NCI-H1930 (cell line): ENCODE results near the gene SPNS1.
"Not testable (repeated sequence)": the region's sequence is repeated elsewhere in the genome, so short reads cannot be mapped to it uniquely, and the experiment has no call there.

ENCODE experiments used
- DNase-seq, 2 experiments: peaks; one replicate each; lab custom pipeline; 2025; lab: John Stamatoyannopoulos, UW

Gene SPNS1

DNA sequence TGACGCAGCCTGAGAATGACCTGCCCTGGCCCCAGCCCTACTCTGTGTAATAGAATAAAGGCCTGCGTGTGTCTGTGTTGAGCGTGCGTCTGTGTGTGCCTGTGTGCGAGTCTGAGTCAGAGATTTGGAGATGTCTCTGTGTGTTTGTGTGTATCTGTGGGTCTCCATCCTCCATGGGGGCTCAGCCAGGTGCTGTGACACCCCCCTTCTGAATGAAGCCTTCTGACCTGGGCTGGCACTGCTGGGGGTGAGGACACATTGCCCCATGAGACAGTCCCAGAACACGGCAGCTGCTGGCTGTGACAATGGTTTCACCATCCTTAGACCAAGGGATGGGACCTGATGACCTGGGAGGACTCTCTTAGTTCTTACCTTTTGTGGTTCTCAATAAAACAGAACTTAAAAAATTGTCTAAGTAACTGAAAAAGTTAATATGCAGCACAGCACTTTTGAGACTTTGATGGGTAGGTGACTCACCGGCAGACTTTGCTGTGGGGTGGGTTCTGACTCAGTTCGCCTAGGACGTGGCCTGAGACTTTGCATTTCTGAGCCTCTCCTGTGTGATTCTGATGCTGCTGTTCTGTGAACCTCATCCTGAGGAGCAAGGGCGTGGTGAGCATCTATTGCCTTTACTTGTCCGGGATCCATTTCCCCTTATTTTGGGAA lies 15.9 kb downstream of the SPNS1 start:
- no peak for DNase-seq

DNA sequence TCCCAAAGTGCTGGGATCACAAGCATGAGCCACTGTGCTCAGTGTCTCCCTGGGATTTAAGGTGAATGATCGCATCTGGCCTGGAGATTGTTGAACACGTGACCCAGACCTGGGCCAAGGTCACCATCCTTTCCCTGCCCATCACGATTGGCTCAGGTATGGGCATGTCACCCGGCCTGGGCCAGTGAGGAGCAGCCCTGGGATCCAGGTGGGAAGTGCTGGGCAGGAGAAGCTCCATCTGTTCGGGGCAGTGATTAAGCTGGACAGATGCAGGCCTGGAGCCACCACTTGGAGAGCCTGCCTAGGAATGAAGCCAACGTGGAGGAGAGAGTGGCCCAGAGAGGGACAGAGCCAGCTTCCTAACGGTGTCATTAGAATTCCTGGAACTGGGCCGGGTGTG lies 17.1 kb downstream of the SPNS1 start:
- no peak for DNase-seq

DNA sequence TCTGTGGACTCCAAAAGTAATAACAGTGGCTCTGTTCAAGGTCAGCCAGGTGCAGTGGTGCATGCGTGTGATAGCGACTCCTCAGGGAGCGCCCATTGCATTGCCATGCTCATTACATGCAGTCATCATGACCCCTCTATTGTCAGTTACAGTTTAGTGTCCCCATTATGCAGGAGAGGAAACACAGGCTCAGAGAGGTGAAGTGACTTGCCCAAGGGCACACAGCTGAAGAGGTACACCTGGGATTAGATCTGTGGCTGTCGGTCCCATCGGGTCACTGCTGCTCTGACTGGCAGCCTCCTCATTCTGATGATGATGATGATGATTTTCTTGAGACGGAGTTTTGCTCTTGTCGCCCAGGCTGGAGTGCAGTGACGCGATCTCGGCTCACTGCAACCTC lies 17.9 kb downstream of the SPNS1 start:
- DNase-seq, result no peak

DNA sequence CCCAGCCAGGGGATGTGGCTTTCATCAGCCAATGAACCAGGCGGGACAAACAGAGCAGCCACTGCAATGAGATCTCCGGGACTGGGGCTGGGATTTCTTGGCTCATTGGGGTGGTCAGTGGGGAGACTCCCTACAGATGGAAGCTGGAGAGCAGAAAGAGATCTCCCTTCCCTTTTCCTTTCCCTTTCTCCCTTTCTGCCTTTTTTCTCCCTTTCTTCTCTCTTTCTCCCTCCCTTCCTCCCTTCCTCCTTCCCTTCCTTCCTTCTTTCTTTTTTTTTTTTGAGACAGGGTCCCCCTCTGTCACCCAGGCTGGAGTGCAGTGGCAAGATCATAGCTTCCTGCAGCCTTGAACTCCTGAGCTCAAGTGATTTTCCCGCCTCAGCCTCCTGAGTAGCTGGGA lies 24.3 kb downstream of the SPNS1 start:
- no peak for DNase-seq

DNA sequence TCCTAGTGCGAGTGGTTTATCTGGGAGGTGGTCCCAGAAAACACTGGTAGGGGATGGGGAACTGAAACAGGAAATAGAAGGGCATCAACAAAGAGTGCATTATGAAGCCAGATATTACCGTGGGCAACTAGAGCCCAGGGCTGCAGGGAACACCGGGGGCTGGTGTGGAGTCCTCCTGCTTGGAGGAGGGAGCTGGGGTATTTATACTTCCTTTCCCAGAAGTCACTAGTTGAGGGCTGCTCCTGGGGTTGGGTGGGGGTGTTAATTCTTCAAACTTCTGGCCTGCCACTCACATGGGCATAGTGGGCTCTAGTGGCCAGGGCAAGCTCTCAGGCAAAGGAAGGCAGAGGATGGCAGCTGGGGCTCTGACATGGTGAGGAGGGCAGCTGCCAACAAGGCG lies 25.0 kb downstream of the SPNS1 start:
- DNase-seq, result no peak

DNA sequence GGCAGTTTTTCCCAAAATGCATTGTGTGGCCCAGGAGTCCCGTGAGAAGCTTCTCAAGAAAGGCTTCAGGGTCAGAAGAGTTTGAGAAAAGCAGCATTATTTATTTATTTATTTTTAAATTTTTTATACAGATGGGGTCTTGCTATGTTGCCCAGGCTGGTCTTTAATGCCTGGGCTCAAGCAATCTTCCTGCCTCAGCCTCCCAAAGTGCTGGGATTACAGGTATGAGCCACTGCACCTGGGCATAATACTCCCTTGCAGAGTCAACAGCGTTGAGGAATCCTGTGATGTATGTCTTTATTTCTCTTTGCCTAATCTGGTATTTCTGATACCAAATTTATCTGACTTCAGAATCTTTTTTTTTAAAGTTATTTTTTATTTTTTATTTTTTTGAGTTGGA lies 25.4 kb downstream of the SPNS1 start:
- no peak for DNase-seq

- DNase-seq, result not testable (repeated sequence)
Measured at GRCh38 chr16:29004496-29005139, 30.0 kb downstream of the SPNS1 start.

DNA sequence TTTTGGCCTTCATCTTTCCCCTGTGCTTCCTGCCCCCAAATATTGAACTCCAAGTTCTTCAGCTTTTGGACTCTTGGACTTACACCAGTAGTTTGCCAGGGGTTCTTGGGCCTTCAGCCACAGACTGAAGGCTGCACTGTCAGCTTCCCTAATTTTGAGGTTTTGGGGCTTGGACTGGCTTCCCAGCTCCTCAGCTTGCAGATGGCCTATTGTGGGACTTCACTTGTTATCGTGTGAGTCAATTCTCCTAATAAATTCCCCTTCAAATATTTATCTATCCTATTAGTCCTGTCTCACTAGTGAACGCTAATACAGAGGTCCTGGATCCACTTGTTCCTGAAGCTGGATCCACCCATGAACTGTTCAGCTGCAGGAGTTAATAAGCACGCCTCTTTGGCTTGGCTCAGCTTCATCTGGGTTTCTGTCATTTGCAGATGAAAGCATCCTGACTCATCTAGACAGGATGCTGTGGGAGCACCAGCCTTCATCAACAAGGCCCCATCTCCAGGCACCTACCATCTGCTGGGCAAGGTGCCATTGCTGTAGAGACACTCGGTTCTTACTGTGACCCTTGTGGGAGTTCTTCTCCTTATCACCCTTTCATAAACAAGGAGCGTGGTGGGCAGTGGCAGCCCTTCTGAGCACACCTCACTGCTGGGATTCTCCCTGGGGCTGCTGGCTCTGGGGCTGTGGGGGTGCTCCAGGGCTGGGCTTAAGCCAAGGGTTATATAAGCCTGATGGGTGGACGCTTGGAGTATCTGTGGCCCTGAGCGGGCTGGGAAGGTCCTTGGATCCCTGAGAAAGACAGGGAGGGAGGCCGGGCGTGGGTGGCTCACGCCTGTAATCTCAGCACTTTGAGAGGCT lies 33.4 kb downstream of the SPNS1 start:
- no peak for DNase-seq

- DNase-seq, result no peak
Measured at GRCh38 chr16:29009050-29009837, 34.7 kb downstream of the SPNS1 start.

GRCh38 chr16:29009838-29010166 lies 35.2 kb downstream of the SPNS1 start:
- DNase-seq, result no peak

DNA sequence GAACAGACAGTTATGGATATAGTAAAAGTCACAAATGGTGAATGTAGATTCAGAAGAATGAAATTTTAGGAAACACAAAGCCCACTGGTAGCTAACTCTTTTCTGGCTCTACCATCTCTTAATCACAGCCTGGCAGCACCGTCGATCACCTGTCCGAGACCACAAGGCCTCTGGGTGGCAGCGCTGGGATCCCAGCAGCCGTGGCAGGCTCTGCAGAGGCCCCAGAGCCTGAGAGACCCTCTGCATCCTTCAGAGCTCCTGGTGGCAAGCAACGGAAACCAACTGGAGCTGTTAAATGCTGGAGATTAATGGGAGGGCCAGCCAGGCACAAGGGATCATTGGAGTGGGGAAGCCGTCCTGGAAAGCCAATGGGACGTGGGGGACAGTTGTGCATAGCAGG lies 36.5 kb downstream of the SPNS1 start:
- DNase-seq, result no peak

DNA sequence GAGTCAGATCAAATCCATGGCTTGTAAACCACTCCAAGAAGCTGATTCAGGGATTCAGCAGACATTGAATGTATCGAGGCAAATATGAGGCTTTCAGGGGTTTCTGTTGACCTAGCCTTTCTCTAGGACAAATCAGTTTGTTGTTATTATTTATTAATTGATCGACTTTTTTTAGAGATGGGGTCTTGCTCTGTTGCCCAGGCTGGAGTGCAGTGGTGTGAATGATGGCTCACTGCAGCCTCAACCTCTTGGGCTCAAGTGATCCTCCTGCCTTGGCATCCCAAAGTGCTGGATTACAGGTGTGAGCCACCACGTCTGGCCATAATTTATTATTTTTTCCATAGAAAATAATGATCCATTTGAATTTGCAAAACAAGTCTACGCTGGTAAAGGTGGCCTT lies 37.3 kb downstream of the SPNS1 start:
- DNase-seq, result no peak

DNA sequence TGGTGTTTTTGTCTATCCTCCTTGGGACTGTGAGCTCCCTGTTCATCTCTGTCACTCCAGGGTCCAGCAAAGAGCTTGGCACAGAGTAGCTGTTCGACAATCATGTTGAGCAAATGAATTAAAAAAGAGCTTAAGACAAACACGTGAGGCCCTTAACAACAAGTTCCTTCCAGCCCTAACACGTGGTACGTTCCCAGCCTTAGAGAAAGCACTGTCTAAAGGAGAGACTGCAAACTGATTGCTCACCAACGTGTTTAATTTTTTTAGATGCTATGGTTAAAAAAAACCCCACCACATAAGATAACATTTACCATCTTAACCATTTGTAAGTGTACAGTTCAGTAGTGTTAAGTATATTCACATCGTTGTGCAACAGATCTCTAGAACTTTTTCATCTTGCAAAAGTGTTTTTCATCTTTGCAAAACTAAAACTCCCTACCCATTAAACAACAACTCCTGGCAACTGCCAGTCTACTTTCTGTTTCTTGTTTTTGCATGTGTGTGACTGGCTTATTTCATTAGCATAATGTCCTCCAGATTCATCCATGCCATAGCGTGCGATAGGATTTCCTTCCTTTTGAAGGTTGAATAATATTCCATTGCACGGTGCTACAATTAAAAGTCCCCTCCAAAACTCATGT lies 38.5 kb downstream of the SPNS1 start:
- no peak for DNase-seq

- no peak for DNase-seq
Measured at GRCh38 chr16:29014561-29015069, 40.0 kb downstream of the SPNS1 start.

GRCh38 chr16:29022196-29022595 lies 47.6 kb downstream of the SPNS1 start:
- DNase-seq, result no peak

GRCh38 chr16:29023279-29024277 lies 49.0 kb downstream of the SPNS1 start:
- no peak for DNase-seq

GRCh38 chr16:29024278-29024677 lies 49.7 kb downstream of the SPNS1 start:
- DNase-seq, result no peak

DNA sequence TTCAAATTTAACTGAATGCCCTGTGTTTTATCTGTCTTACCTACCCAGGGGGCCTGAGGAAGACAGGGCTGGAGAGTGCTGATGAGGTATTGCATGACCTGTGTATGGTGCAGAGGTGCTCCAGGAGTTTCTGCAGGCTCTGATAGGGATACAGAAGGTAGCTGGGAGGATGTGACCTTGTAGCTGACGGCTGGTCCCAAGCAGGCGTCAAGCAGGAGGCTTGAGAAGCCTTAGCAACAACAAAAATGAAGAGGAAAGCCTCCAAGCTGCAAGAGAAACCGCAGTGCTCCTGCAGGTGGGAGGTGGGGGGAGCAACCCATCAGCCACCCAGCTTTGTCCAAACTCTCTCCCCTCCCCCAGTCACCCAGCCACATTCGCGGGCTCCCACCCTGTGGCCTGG lies 50.6 kb downstream of the SPNS1 start:
- DNase-seq, result no peak

DNA sequence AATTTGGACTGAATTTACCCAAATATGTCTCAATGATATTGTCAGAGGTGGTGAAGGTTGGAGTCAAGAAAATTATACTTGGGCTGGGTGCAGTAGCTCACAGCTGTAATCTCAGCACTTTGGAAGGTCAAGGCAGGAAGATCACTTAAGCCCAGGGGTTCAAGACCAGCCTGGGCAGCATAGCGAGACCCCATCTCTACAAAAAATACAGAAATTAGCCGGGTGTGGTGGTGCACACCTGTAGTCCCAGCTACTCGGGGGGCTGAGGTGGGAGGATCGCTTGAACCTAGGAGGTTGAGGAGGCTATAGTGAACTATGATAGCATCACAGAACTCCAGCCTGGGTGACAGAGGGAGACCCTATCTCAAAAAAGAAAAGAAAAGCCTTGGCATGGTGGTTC lies 51.2 kb downstream of the SPNS1 start:
- DNase-seq, result no peak

- no peak for DNase-seq
Measured at GRCh38 chr16:29028457-29029167, 54.0 kb downstream of the SPNS1 start.
